Measurements from ENCODE around the gene RGS3. TPM values are rescaled to one million over a fixed set of nuclear protein-coding genes. Genes with fewer than 3 reads are reported as not detected.

RGS3 gene
- total RNA-seq, 2 experiments from 2014 or later = 22.8 to 32.9 TPM

DNA sequence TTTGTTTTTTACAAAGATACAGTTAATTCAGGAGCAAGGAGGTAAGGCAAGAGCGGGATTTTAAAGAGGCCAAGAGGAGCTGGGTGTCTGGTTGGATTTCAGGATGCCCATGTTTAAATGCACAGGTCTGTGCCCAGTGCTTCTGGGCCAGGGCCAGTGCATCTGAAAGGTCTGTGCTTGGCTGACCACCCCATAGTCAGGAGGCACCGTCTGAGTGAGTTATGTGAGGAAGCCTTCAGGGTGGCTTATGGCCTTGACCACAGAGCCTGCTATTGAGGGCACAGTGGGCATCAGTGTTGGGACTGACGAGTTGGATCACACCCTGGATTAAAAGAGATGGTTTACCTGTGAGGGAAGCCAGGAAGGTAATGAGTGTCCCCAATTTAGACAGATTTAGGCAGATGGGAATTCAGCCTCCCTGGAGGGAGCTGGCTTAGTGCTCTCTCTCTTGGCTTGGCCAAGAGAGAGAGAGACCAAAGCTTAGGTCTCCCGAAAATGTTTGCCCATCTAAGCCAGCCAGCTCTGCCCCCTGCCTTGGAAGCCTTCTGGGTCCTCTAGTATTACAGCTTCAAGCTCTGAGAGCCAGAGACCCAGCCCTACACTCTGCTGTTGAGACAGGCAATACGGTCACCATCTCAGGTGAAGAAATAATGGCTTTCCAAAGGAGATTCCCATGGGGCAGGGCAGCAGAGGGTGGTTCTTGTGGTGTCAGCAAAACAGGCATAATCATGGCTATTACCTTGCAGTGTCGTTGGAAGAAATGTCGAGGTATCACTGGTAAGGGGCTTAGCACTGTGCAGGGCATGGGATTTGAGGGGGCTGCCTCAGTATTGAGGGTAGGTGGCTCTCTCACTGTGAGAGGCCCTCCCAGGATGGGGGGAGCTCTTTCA lies 68.6 kb downstream of the RGS3 start:
- Histone ChIP-seq H3K79me2 (ENCODE audit: insufficient read depth, low read depth, low read length) (no peaks in the 10 kb centered on the region), H3K4me2 (ENCODE audit: low read length) (no peak overlapping the region), H3K4me3 (ENCODE audit: low read depth, low read length, poor library complexity, severe bottlenecking) (no peak overlapping the region), H3K4me1 (ENCODE audit: insufficient read depth, low read length, poor library complexity, severe bottlenecking) (no peaks in the 10 kb centered on the region), H4K20me1 (ENCODE audit: insufficient read depth, low read length) (no peaks in the 10 kb centered on the region), H3K27ac (ENCODE audit: low read depth, low read length, poor library complexity, severe bottlenecking) (no peak overlapping the region), H3K9me2 (ENCODE audit: insufficient read depth, low read length) (no peaks in the 10 kb centered on the region), H2AFZ (ENCODE audit: low read length) (no peak overlapping the region), H3K36me3 (ENCODE audit: insufficient read depth, low read length) (peaks cover 24% of the 10 kb centered on the region), H3K9me3 (ENCODE audit: low read length) (no peaks in the 10 kb centered on the region)
- no TSS peak for BruUV-seq (replicated peaks)
- intact Hi-C loops (cut with micrococcal nuclease; ENCODE audit: unreplicated experiment) = no loop called here
- no peak for DNase-seq (ENCODE audit: low spot score)
- ChIA-PET CTCF (ENCODE audit: unreplicated experiment) (interaction anchor here (1.1 kb wide), 1 partner anchor 15 kb away, joined by 3 read pairs; no protein-coding TSS in a partner anchor), POLR2A (interaction anchor here (0.6 to 1.4 kb wide), 6 partner anchors 13 to 63 kb away, joined by 3 to 6 read pairs (median 3); no protein-coding TSS in a partner anchor)
- TF ChIP-seq EZH2phosphoT487 (IDR thresholded peaks at IDR 0.05; ENCODE audit: borderline replicate concordance, low read depth, low read length) = no peak
- TF ChIP-seq, protein P1, sequence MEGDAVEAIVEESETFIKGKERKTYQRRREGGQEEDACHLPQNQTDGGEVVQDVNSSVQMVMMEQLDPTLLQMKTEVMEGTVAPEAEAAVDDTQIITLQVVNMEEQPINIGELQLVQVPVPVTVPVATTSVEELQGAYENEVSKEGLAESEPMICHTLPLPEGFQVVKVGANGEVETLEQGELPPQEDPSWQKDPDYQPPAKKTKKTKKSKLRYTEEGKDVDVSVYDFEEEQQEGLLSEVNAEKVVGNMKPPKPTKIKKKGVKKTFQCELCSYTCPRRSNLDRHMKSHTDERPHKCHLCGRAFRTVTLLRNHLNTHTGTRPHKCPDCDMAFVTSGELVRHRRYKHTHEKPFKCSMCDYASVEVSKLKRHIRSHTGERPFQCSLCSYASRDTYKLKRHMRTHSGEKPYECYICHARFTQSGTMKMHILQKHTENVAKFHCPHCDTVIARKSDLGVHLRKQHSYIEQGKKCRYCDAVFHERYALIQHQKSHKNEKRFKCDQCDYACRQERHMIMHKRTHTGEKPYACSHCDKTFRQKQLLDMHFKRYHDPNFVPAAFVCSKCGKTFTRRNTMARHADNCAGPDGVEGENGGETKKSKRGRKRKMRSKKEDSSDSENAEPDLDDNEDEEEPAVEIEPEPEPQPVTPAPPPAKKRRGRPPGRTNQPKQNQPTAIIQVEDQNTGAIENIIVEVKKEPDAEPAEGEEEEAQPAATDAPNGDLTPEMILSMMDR (conservative IDR thresholded peaks at IDR 0.05; ENCODE audit: low read length) = no peak

DNA sequence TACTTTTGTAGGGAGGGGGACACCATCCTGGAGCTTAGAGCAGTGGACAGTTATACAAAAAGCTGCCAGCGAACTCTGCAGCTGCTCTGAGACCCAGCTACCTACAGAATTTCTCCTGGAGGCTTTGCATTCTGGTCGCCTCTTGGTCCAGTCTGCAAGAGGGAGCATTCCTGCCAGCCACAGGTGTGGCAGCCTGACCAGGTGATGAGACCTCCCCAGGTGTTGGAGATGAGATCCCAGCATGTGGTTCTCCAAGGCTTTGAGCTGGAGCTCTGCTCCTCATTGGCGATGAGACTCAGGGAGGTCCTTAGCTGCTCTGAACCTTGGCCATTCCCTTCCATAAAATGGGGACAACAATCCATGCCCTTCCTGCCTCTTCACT lies 69.3 kb downstream of the RGS3 start:
- ChIA-PET CTCF (ENCODE audit: unreplicated experiment) (no interaction called here), POLR2A (interaction anchor here (0.9 to 1.3 kb wide), 2 partner anchors 18 to 46 kb away, joined by 3 to 6 read pairs; no protein-coding TSS in a partner anchor)
- no peaks in the 10 kb centered on the region for H3K4me1 ChIP-seq (ENCODE audit: insufficient read depth, low read length, poor library complexity, severe bottlenecking)
- intact Hi-C loops (cut with micrococcal nuclease; ENCODE audit: unreplicated experiment) = no loop called here
- H3K9me2 ChIP-seq (ENCODE audit: insufficient read depth, low read length) = no peaks in the 10 kb centered on the region
- no peaks in the 10 kb centered on the region for H4K20me1 ChIP-seq (ENCODE audit: insufficient read depth, low read length)
- no peak for DNase-seq (ENCODE audit: low spot score)
- H3K36me3 ChIP-seq (ENCODE audit: insufficient read depth, low read length) = peaks cover 24% of the 10 kb centered on the region
- no peaks in the 10 kb centered on the region for H3K79me2 ChIP-seq (ENCODE audit: insufficient read depth, low read depth, low read length)
- no peak overlapping the region for H3K4me2 ChIP-seq (ENCODE audit: low read length)
- TF ChIP-seq, protein P1 (conservative IDR thresholded peaks at IDR 0.05; ENCODE audit: low read length) = no peak
- H2AFZ ChIP-seq (ENCODE audit: low read length) = no peak overlapping the region
- H3K4me3 ChIP-seq (ENCODE audit: low read depth, low read length, poor library complexity, severe bottlenecking) = no peak overlapping the region
- H3K9me3 ChIP-seq (ENCODE audit: low read length) = no peaks in the 10 kb centered on the region
- no peak overlapping the region for H3K27ac ChIP-seq (ENCODE audit: low read depth, low read length, poor library complexity, severe bottlenecking)
- BruUV-seq (replicated peaks) = no TSS peak
